OCI-LY1 (cell line): ENCODE measurements around the gene DHRSX.
"Not testable (repeated sequence)": the region's sequence is repeated elsewhere in the genome, so short reads cannot be mapped to it uniquely, and the experiment has no call there.

Experiments
- H2AFZ ChIP-seq: fragments of 200-600 bp; sonication (generic), shearing (Covaris generic); 2 replicates; pipeline ENCODE4 v1.6.0; 2014; ENCODE audit warnings: antibody characterized with exemption, mild to moderate bottlenecking, low read length
- H3F3A ChIP-seq: fragments of 200-600 bp; sonication (generic), shearing (Covaris generic); 2 replicates; pipeline ENCODE4 v1.6.0; 2014; ENCODE audit warnings: mild to moderate bottlenecking, antibody characterized with exemption, low read length, moderate library complexity; ENCODE audit not compliant: insufficient read depth
- H3K27ac ChIP-seq: fragments of 200-600 bp; sonication (generic); 2 replicates; pipeline ENCODE4 v1.5.1; 2014; ENCODE audit warnings: low read length, mixed run types, mild to moderate bottlenecking, low read depth; ENCODE audit not compliant: poor library complexity, severe bottlenecking
- H3K27me3 ChIP-seq: fragments of 200-600 bp; sonication (generic); 2 replicates; pipeline ENCODE4 v1.6.0; 2014; ENCODE audit warnings: antibody characterized with exemption, mild to moderate bottlenecking, low read length, moderate library complexity; ENCODE audit not compliant: insufficient read depth
- H3K36me3 ChIP-seq: fragments of 200-600 bp; sonication (generic); 2 replicates; pipeline ENCODE4 v1.6.1; 2014; ENCODE audit warnings: mild to moderate bottlenecking, antibody characterized with exemption, low read length, moderate library complexity, mixed read lengths; ENCODE audit not compliant: insufficient read depth
- H3K4me1 ChIP-seq: fragments of 200-600 bp; sonication (generic); 2 replicates; pipeline ENCODE4 v1.5.1; 2014; ENCODE audit warnings: mild to moderate bottlenecking, low read length, moderate library complexity; ENCODE audit not compliant: insufficient read depth, severe bottlenecking
- H3K4me2 ChIP-seq: fragments of 200-600 bp; sonication (generic), shearing (Covaris generic); 2 replicates; pipeline ENCODE4 v1.6.1; 2014; ENCODE audit warnings: low read length
- H3K4me3 ChIP-seq: fragments of 200-600 bp; sonication (generic); 2 replicates; pipeline ENCODE4 v1.5.1; 2014; ENCODE audit warnings: low read length, low read depth, mild to moderate bottlenecking, mixed read lengths; ENCODE audit not compliant: poor library complexity, severe bottlenecking
- H3K79me2 ChIP-seq: fragments of 200-600 bp; shearing (Covaris generic); 2 replicates; pipeline ENCODE4 v1.6.1; 2016; ENCODE audit warnings: mixed run types, low read length, mixed read lengths; ENCODE audit not compliant: insufficient read depth
- H3K9ac ChIP-seq: fragments of 200-600 bp; sonication (generic), shearing (Covaris generic); 2 replicates; pipeline ENCODE4 v1.6.1; 2014; ENCODE audit warnings: mild to moderate bottlenecking, low read length, mixed read lengths
- H3K9me2 ChIP-seq: fragments of 200-600 bp; sonication (generic), shearing (Covaris generic); 2 replicates; pipeline ENCODE4 v1.6.1; 2014; ENCODE audit warnings: low read depth, mild to moderate bottlenecking, low read length, mixed read lengths
- H3K9me3 ChIP-seq: fragments of 200-600 bp; shearing (Covaris generic); 2 replicates; pipeline ENCODE4 v1.6.1; 2014; ENCODE audit warnings: low read length, mixed read lengths
- H4K20me1 ChIP-seq: fragments of 200-600 bp; sonication (generic), shearing (Covaris generic); 2 replicates; pipeline ENCODE4 v1.6.0; 2016; ENCODE audit warnings: mild to moderate bottlenecking, low read length; ENCODE audit not compliant: insufficient read depth
- EZH2 ChIP-seq: fragments of 200-600 bp; sonication (generic), shearing (Covaris generic); IDR thresholded peaks from 2 replicates; pipeline ENCODE4 v1.8.0; 2017; ENCODE audit warnings: borderline replicate concordance, mixed run types, mild to moderate bottlenecking, antibody characterized with exemption, low read length, moderate library complexity, mixed read lengths
- TF ChIP-seq, protein P1 (sequence below): fragments of 200-600 bp; sonication (generic), shearing (Covaris generic); IDR thresholded peaks from 2 replicates; pipeline ENCODE4 v1.5.1; 2017; ENCODE audit warnings: mild to moderate bottlenecking, antibody characterized with exemption, low read length, moderate library complexity, mixed read lengths

Gene DHRSX

DNA sequence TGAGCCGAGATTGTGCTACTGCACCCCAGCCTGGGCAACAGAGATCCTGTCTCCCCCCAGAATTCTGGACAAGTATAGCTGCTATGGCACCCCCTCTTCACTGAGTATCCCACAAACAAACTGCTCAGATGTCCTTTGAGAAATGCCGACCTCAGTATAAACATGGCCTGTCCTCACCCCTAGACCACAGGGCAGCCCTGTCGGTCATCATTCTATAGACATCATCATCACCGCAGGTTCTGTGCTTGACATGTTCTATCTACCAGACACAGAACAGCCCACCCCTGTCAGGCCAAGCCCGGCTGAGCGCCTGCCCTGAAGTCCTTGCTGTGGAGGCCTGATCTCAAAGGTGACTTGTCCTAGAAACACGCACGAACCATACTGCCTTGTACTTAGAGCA lies 232.9 kb downstream of the DHRSX start:
- no peaks in the 10 kb centered on the region for H3F3A ChIP-seq
- no peak overlapping the region for H3K9ac ChIP-seq
- no peaks in the 10 kb centered on the region for H3K9me3 ChIP-seq
- H3K27me3 ChIP-seq: no peaks in the 10 kb centered on the region
- no peak overlapping the region for H3K4me3 ChIP-seq
- H3K9me2 ChIP-seq: no peaks in the 10 kb centered on the region
- TF ChIP-seq, protein P1, sequence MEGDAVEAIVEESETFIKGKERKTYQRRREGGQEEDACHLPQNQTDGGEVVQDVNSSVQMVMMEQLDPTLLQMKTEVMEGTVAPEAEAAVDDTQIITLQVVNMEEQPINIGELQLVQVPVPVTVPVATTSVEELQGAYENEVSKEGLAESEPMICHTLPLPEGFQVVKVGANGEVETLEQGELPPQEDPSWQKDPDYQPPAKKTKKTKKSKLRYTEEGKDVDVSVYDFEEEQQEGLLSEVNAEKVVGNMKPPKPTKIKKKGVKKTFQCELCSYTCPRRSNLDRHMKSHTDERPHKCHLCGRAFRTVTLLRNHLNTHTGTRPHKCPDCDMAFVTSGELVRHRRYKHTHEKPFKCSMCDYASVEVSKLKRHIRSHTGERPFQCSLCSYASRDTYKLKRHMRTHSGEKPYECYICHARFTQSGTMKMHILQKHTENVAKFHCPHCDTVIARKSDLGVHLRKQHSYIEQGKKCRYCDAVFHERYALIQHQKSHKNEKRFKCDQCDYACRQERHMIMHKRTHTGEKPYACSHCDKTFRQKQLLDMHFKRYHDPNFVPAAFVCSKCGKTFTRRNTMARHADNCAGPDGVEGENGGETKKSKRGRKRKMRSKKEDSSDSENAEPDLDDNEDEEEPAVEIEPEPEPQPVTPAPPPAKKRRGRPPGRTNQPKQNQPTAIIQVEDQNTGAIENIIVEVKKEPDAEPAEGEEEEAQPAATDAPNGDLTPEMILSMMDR: no peak
- TF ChIP-seq EZH2: no peak
- peaks cover 14% of the 10 kb centered on the region for H3K36me3 ChIP-seq
- H3K27ac ChIP-seq: no peak overlapping the region
- H3K4me2 ChIP-seq: no peak overlapping the region
- no peaks in the 10 kb centered on the region for H4K20me1 ChIP-seq
- H3K4me1 ChIP-seq: peaks cover 3% of the 10 kb centered on the region
- H3K79me2 ChIP-seq: no peaks in the 10 kb centered on the region
- no peak overlapping the region for H2AFZ ChIP-seq

DNA sequence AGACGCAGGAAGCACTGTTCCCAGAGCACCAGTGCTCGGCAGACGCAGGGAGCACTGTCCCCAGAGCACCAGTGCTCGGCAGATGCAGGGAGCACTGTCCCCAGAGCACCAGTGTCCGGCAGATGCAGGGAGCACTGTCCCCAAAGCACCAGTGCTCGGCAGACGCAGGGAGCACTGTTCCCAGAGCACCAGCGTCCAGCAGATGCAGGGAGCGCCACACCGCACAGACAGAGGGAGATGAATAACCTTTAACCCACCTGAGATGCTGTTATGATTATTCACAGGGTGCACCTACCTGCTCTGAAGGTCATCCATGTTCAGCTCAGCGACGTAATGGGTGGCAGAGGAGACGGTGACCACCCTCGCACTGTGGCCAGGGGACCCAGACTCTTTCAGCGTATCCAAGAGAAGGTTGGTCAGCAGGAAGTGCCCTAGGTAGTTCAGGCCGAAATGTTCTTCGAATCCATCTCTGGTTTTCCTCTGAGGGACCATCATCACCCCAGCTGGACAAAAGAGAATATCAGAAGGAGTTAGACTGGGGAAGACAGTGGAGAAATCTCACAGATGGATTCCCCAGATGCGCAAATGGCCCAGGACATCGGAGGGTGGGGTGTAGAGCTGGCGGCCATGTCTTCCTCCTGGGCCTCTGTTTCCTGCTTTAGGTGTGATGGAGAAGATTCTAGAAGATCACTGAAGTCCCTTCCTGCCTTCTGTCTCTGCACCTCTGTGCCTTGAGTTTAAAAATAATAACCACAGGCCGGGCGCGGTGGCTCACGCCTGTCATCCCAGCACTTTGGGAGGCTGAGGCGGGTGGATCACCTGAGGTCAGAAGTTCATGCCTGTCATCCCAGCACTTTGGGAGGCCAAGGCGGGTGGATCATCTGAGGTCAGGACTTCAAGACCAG lies 234.1 kb downstream of the DHRSX start:
- no peaks in the 10 kb centered on the region for H3K27me3 ChIP-seq
- peaks cover 15% of the 10 kb centered on the region for H3K4me1 ChIP-seq
- H2AFZ ChIP-seq: no peak overlapping the region
- H3K9me2 ChIP-seq: no peaks in the 10 kb centered on the region
- H3K4me2 ChIP-seq: no peak overlapping the region
- TF ChIP-seq, protein P1: no peak
- no peak for TF ChIP-seq EZH2
- H3K27ac ChIP-seq: no peak overlapping the region
- H3K9me3 ChIP-seq: no peaks in the 10 kb centered on the region
- no peak overlapping the region for H3K9ac ChIP-seq
- no peak overlapping the region for H3K4me3 ChIP-seq
- no peaks in the 10 kb centered on the region for H3K79me2 ChIP-seq
- peaks cover 14% of the 10 kb centered on the region for H3K36me3 ChIP-seq
- no peaks in the 10 kb centered on the region for H4K20me1 ChIP-seq
- no peaks in the 10 kb centered on the region for H3F3A ChIP-seq

DNA sequence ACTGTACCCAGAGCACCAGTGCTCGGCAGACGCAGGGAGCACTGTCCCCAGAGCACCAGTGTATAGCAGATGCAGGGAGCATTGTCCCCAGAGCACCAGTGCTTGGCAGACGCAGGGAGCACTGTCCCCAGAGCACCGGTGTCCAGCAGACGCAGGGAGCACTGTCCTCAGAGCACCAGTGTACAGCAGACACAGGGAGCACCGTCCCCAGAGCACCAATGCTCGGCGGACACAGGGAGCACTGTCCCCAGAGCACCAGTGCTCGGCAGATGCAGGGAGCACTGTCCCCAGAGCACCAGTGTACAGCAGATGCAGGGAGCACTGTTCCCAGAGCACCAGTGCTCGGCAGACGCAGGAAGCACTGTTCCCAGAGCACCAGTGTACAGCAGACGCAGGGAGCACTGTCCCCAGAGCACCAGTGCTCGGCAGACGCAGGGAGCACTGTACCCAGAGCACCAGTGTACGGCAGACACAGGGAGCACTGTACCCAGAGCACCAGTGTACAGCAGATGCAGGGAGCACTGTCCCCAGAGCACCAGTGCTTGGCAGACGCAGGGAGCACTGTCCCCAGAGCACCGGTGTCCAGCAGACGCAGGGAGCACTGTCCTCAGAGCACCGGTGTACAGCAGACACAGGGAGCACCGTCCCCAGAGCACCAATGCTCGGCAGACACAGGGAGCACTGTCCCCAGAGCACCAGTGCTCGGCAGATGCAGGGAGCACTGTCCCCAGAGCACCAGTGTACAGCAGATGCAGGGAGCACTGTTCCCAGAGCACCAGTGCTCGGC lies 234.9 kb downstream of the DHRSX start:
- H3K36me3 ChIP-seq, H4K20me1 ChIP-seq, H3K9me2 ChIP-seq, H3K27ac ChIP-seq, H3K9ac ChIP-seq, H3K4me2 ChIP-seq, H3K27me3 ChIP-seq, H2AFZ ChIP-seq, H3K79me2 ChIP-seq, H3K9me3 ChIP-seq, H3K4me3 ChIP-seq, H3F3A ChIP-seq: not testable (repeated sequence)
- peaks cover 20% of the 10 kb centered on the region for H3K4me1 ChIP-seq
